GM10248 (cell line): ENCODE measurements around the gene NXPH4.

ENCODE experiments used
- CTCF ChIA-PET: fragments of 300-600 bp; sonication (Branson Sonifier 250); formaldehyde crosslinking; extraction: SDS; loops from one replicate; lab custom pipeline; 2021; ENCODE audit warnings: antibody characterized with exemption; lab: Yijun Ruan, JAX
- POLR2A ChIA-PET: fragments of 350-650 bp; sonication (Branson Sonifier 250); formaldehyde crosslinking; extraction: SDS; loops from one replicate; lab custom pipeline; 2020; ENCODE audit warnings: antibody characterized with exemption; lab: Yijun Ruan, JAX
- DNase-seq: peaks from one replicate; pipeline ENCODE4 v3.0.0; 2012; ENCODE audit errors: extremely low spot score
- CTCF ChIP-seq: IDR thresholded peaks from 2 replicates; pipeline ENCODE4 v1.5.1; 2012; ENCODE audit warnings: mild to moderate bottlenecking, low read depth; ENCODE audit errors: extremely low read depth, missing control alignments, control extremely low read depth

Gene NXPH4

GRCh38 chr12:57255916-57256315, 39.3 kb downstream of the NXPH4 start:
- POLR2A ChIA-PET = interaction anchor here (0.6 kb wide), 1 partner anchor 171 kb away, joined by 6 read pairs; no protein-coding TSS in a partner anchor
- no peak for DNase-seq
- no peak for TF ChIP-seq CTCF
- CTCF ChIA-PET = interaction anchor here (1.2 to 5.0 kb wide), 2 partner anchors 13 to 203 kb away, joined by 3 to 24 read pairs; no protein-coding TSS in a partner anchor

GRCh38 chr12:57258977-57259970, 42.7 kb downstream of the NXPH4 start:
- ChIA-PET CTCF (interaction anchor here (1.0 to 11.2 kb wide), 6 partner anchors 9 to 197 kb away, joined by 3 to 200 read pairs (median 7); partner anchors contain the start of genes GLI1, INHBE and STAC3), POLR2A (no interaction called here)
- no peak for TF ChIP-seq CTCF
- no peak for DNase-seq

GRCh38 chr12:57260366-57260765, 43.8 kb downstream of the NXPH4 start:
- ChIA-PET POLR2A (no interaction called here), CTCF (interaction anchor here (1.0 to 11.2 kb wide), 9 partner anchors 10 to 196 kb away, joined by 3 to 200 read pairs (median 6); partner anchors contain the start of genes GLI1, INHBE and STAC3)
- TF ChIP-seq CTCF = no peak
- no peak for DNase-seq

- ChIA-PET CTCF (interaction anchor here (1.0 to 11.2 kb wide), 10 partner anchors 9 to 202 kb away, joined by 3 to 200 read pairs (median 6); partner anchors contain the start of genes GLI1, INHBE and STAC3), POLR2A (no interaction called here)
- TF ChIP-seq CTCF = no peak
- DNase-seq = no peak
Observed at GRCh38 chr12:57261428-57261865, 44.9 kb downstream of the NXPH4 start.

- ChIA-PET CTCF (interaction anchor here (1.0 to 11.2 kb wide), 11 partner anchors 8 to 201 kb away, joined by 3 to 200 read pairs (median 8); partner anchors contain the start of genes GLI1, INHBE and STAC3), POLR2A (no interaction called here)
- DNase-seq = no peak
- no peak for TF ChIP-seq CTCF
Observed at GRCh38 chr12:57262126-57262822, 45.7 kb downstream of the NXPH4 start.

- no peak for DNase-seq
- CTCF ChIA-PET = interaction anchor here (0.9 to 11.2 kb wide), 7 partner anchors 9 to 200 kb away, joined by 3 to 200 read pairs (median 8); partner anchors contain the start of genes GLI1, INHBE and STAC3
- TF ChIP-seq CTCF = no peak
- POLR2A ChIA-PET = no interaction called here
Observed at GRCh38 chr12:57263096-57263495, 46.5 kb downstream of the NXPH4 start.
